Measurements from ENCODE around the gene OCRL. TPM values are rescaled to one million over a fixed set of nuclear protein-coding genes. Genes with fewer than 3 reads are reported as not detected.

The OCRL gene
- polyA plus RNA-seq, 1 experiment, result 16.4 TPM

DNA sequence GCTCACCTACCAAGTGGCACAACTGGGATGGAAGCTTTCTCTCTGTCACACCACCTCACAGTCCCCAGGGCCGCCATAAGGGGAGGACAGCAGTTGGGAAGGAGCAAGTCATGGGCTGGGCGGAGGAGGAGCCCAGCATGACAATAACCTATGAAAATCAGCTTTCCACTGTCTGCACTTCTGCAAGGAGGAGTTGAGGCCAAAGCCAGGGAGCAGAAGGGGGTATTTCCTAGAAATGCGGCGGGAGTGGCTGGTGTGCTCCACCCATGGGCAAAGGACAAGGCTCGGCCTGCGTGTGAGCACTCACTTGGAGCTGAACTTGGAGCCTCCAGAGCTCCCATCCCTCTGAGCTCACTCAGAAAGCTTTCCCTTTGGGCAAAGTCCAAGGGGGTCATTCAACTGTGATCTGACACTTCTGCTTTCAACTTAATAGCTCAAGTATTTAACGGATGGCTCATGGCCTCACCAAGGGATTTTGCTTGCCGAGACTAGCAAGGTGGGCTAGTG, 96.2 kb downstream of the OCRL start:
- ChIA-PET CTCF (interaction anchor here (1.2 to 10.9 kb wide), 7 partner anchors 8 to 425 kb away, joined by 3 to 167 read pairs (median 6); partner anchors contain the start of gene XPNPEP2), POLR2A (no interaction called here)
- H3K27me3 ChIP-seq (ENCODE audit: control insufficient read depth, insufficient read depth, low read length), result peaks cover 2% of the 10 kb centered on the region; the same call in 1 of the 2 replicates
- no peak for TF ChIP-seq CTCF (IDR thresholded peaks at IDR 0.05; ENCODE audit: insufficient read depth, low read depth, low read length)
- DNase-seq (ENCODE audit: low read depth), result no peak
- H3K36me3 ChIP-seq (ENCODE audit: control insufficient read depth, insufficient read depth, low read length), result no peaks in the 10 kb centered on the region
- no peak overlapping the region for H3K4me3 ChIP-seq (ENCODE audit: low read depth, low read length)

- Histone ChIP-seq H3K36me3 (ENCODE audit: control insufficient read depth, insufficient read depth, low read length) (no peaks in the 10 kb centered on the region), H3K4me3 (ENCODE audit: low read depth, low read length) (no peak overlapping the region), H3K27me3 (ENCODE audit: control insufficient read depth, insufficient read depth, low read length) (peaks cover 2% of the 10 kb centered on the region; the same call in 1 of the 2 replicates)
- DNase-seq (ENCODE audit: low read depth), result no peak
- ChIA-PET CTCF (interaction anchor here (0.6 to 10.9 kb wide), 20 partner anchors 10 to 283 kb away, joined by 3 to 167 read pairs (median 4); partner anchors contain the start of gene APLN), POLR2A (no interaction called here)
- peak; percentile 86 for TF ChIP-seq CTCF (IDR thresholded peaks at IDR 0.05; ENCODE audit: insufficient read depth, low read depth, low read length)
Measured at GRCh38 chrX:129637217-129638109, 97.4 kb downstream of the OCRL start.

DNA sequence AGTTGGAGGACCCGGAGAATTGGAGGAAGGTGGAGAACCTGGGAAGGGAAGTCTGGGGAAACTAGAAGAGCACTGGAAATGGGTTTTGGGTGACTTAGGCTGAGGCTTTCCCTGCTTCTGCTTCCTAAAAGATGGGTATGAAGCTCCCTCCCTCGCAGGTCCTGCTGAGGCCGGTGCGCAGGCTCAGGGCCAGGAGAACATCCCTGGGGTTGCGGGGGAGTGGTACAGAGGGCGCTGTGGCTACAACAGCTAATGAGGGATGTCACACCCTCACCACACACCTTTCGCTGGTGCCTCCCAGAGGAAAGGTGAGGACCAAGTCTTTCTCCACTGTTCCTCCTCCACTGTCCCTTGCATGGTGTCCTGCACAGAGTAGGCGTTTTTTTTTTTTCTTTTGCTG, 98.9 kb downstream of the OCRL start:
- POLR2A ChIA-PET, result no interaction called here
- CTCF ChIA-PET, result interaction anchor here (1.0 to 10.9 kb wide), 2 partner anchors 87 to 422 kb away, joined by 4 to 167 read pairs; no protein-coding TSS in a partner anchor
- no peak for DNase-seq (ENCODE audit: low read depth)
- no peaks in the 10 kb centered on the region for H3K36me3 ChIP-seq (ENCODE audit: control insufficient read depth, insufficient read depth, low read length)
- H3K27me3 ChIP-seq (ENCODE audit: control insufficient read depth, insufficient read depth, low read length), result peaks cover 2% of the 10 kb centered on the region; the same call in 1 of the 2 replicates
- H3K4me3 ChIP-seq (ENCODE audit: low read depth, low read length), result no peak overlapping the region
- no peak for TF ChIP-seq CTCF (IDR thresholded peaks at IDR 0.05; ENCODE audit: insufficient read depth, low read depth, low read length)

GRCh38 chrX:129640737-129641136, 100.7 kb downstream of the OCRL start:
- Histone ChIP-seq H3K27me3 (ENCODE audit: control insufficient read depth, insufficient read depth, low read length) (peaks cover 2% of the 10 kb centered on the region; the same call in 1 of the 2 replicates), H3K4me3 (ENCODE audit: low read depth, low read length) (no peak overlapping the region), H3K36me3 (ENCODE audit: control insufficient read depth, insufficient read depth, low read length) (no peaks in the 10 kb centered on the region)
- ChIA-PET CTCF (interaction anchor here (10.9 kb wide), 1 partner anchor 86 kb away, joined by 167 read pairs; no protein-coding TSS in a partner anchor), POLR2A (no interaction called here)
- DNase-seq (ENCODE audit: low read depth), result no peak
- TF ChIP-seq CTCF (IDR thresholded peaks at IDR 0.05; ENCODE audit: insufficient read depth, low read depth, low read length), result no peak

- ChIA-PET POLR2A (no interaction called here), CTCF (interaction anchor here (10.9 kb wide), 1 partner anchor 85 kb away, joined by 167 read pairs; no protein-coding TSS in a partner anchor)
- H3K4me3 ChIP-seq (ENCODE audit: low read depth, low read length), result no peak overlapping the region
- TF ChIP-seq CTCF (IDR thresholded peaks at IDR 0.05; ENCODE audit: insufficient read depth, low read depth, low read length), result no peak
- H3K27me3 ChIP-seq (ENCODE audit: control insufficient read depth, insufficient read depth, low read length), result peaks cover 2% of the 10 kb centered on the region; the same call in 1 of the 2 replicates
- no peak for DNase-seq (ENCODE audit: low read depth)
- H3K36me3 ChIP-seq (ENCODE audit: control insufficient read depth, insufficient read depth, low read length), result no peaks in the 10 kb centered on the region
Measured at GRCh38 chrX:129641469-129641868, 101.4 kb downstream of the OCRL start.
